Suprapubic skin (tissue), 4 donors: ENCODE results near the gene KPNA4. TPM values are rescaled to one million over a fixed set of nuclear protein-coding genes. Genes with fewer than 3 reads are reported as not detected.

Experiments used
- DNase-seq, 2 donors: peaks; one replicate each; pipeline ENCODE4 v3.0.0-alpha.2; 2019; ENCODE audit warnings: low spot score in 2 of 2
- H3K27ac ChIP-seq: fragments of 200-600 bp; sonication (generic); one replicate; pipeline ENCODE4 v1.5.1; 2019
- H3K27me3 ChIP-seq: fragments of 200-600 bp; sonication (generic); one replicate; pipeline ENCODE4 v1.5.1; 2019
- H3K36me3 ChIP-seq: fragments of 200-600 bp; sonication (generic); one replicate; pipeline ENCODE4 v1.5.1; 2019
- H3K4me1 ChIP-seq: fragments of 200-600 bp; sonication (generic); one replicate; pipeline ENCODE4 v1.5.1; 2019
- H3K4me3 ChIP-seq: fragments of 200-600 bp; sonication (generic); one replicate; pipeline ENCODE4 v1.5.1; 2019; ENCODE audit warnings: mild to moderate bottlenecking
- H3K9me3 ChIP-seq: fragments of 200-600 bp; sonication (generic); one replicate; pipeline ENCODE4 v1.5.1; 2019
- EP300 ChIP-seq: sonication (generic); formaldehyde crosslinking; IDR thresholded peaks from one replicate; pipeline ENCODE4 v1.6.1; 2017; ENCODE audit warnings: antibody characterized with exemption
- POLR2A ChIP-seq, 2 donors: fragments of 450-650 bp; IDR thresholded peaks; one replicate each; pipeline ENCODE4 v1.6.1; 2017; ENCODE audit warnings: antibody characterized with exemption in 2 of 2, mild to moderate bottlenecking in 2 of 2, moderate library complexity in 2 of 2
- POLR2AphosphoS5 ChIP-seq, 3 donors: sonication (generic); formaldehyde crosslinking; IDR thresholded peaks; one replicate each; pipeline ENCODE4 v1.6.1; 2017; ENCODE audit warnings: antibody characterized with exemption in 3 of 3
- WGBS: methylation state at CpG from one replicate; pipeline ENCODE4 v1.1.5; 2018; 5-methylcytosine and 5-hydroxymethylcytosine counted together
- total RNA-seq, 4 donors: library from RNA; depleted of rRNA; stranded (reverse); fragments of >200 nt; gene quantifications; one replicate each; pipeline ENCODE4 v1.1.0, GENCODE V29; 2016
- TF ChIP-seq, protein P1 (sequence below), 2 donors: fragments of 200-600 bp in 1 of 2; fragments of 450-650 bp in 1 of 2; sonication (generic) in 1 of 2; IDR thresholded peaks; one replicate each; pipeline ENCODE4 v1.5.1; 2016 to 2019; ENCODE audit warnings: antibody characterized with exemption in 2 of 2, mild to moderate bottlenecking in 1 of 2, moderate library complexity in 1 of 2

Gene KPNA4
- total RNA-seq, 4 donors from 2014 or later = 23.9 to 35.0 (median 29.4) TPM

DNA sequence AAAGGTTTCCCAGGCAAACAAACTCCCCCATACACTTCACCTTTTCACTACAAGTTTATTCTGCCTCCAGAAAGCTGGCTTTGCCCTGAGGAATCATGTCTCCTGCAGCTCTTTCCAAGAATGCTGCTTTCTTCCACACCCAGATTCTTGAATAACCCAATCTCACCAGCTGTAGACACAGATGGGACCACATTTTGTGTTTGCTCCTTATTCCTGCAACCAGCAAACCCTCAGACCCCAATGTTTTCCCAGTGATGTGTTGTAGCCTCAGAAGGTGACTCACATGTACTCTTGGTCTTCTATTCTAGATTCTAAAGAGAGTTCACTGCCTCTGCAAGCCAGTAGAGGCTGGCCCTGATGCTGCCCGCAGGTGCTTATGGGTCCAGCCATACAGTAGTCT, 92.2 kb downstream of the KPNA4 start:
- Histone ChIP-seq H3K4me3 (no peak overlapping the region), H3K27ac (no peak overlapping the region), H3K36me3 (no peaks in the 10 kb centered on the region), H3K27me3 (peaks cover 4% of the 10 kb centered on the region), H3K4me1 (no peaks in the 10 kb centered on the region), H3K9me3 (peaks cover 5% of the 10 kb centered on the region)
- 93% methylated on average over 1 of the region's 1 CpG for WGBS
- no peak for TF ChIP-seq EP300
- TF ChIP-seq POLR2AphosphoS5 (IDR thresholded peaks at IDR 0.05) = no peak
- no peak for TF ChIP-seq POLR2A (IDR thresholded peaks at IDR 0.05)
- TF ChIP-seq, protein P1, sequence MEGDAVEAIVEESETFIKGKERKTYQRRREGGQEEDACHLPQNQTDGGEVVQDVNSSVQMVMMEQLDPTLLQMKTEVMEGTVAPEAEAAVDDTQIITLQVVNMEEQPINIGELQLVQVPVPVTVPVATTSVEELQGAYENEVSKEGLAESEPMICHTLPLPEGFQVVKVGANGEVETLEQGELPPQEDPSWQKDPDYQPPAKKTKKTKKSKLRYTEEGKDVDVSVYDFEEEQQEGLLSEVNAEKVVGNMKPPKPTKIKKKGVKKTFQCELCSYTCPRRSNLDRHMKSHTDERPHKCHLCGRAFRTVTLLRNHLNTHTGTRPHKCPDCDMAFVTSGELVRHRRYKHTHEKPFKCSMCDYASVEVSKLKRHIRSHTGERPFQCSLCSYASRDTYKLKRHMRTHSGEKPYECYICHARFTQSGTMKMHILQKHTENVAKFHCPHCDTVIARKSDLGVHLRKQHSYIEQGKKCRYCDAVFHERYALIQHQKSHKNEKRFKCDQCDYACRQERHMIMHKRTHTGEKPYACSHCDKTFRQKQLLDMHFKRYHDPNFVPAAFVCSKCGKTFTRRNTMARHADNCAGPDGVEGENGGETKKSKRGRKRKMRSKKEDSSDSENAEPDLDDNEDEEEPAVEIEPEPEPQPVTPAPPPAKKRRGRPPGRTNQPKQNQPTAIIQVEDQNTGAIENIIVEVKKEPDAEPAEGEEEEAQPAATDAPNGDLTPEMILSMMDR (IDR thresholded peaks at IDR 0.05) = no peak
- DNase-seq = no peak

DNA sequence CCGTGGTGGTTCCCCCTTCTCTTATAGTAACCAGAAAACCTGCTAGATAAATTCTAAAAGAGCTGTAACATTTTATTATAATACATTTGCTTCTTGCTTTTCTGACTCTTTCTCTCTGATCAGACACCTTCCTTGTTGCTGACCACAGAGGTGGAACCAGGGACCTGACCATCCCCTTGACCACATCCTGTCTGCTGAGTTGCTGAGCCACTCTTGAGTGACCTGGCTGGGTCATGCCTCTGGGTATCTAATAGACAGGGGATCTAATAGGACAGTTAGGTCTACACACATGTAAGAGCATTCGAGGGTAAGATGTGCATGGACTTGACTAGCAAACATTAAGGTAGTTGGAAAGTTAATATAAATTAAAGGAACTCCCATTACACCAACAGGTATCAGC, 93.0 kb downstream of the KPNA4 start:
- H3K4me1 ChIP-seq = no peaks in the 10 kb centered on the region
- no peak for DNase-seq
- no peak overlapping the region for H3K4me3 ChIP-seq
- H3K36me3 ChIP-seq = no peaks in the 10 kb centered on the region
- 70% methylated on average over 2 of the region's 2 CpGs for WGBS
- no peak overlapping the region for H3K27ac ChIP-seq
- peaks cover 5% of the 10 kb centered on the region for H3K9me3 ChIP-seq
- peaks cover 4% of the 10 kb centered on the region for H3K27me3 ChIP-seq
- no peak for TF ChIP-seq POLR2AphosphoS5 (IDR thresholded peaks at IDR 0.05)
- TF ChIP-seq POLR2A (IDR thresholded peaks at IDR 0.05) = no peak
- TF ChIP-seq EP300 = no peak
- TF ChIP-seq, protein P1 (IDR thresholded peaks at IDR 0.05) = no peak

DNA sequence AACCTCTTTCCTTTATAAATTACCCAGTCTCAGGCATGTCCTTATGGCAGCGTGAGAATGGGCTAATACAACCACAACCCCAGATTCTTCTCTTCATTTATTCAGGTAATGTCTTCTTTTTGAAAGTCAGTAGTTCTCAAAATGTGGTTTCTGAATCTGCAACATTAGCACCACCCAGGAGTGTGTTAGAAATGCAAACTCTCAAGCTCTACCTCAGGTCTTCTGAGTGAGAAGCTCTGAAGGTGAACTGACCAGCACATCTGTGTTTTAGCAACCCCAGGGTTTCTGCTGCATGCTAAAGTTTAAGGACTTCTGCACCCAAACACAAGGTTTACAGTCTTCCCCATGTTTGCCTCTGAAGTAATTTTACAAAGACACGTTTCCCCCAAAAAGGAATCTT, 93.5 kb downstream of the KPNA4 start:
- no peak for TF ChIP-seq POLR2AphosphoS5 (IDR thresholded peaks at IDR 0.05)
- no peak for TF ChIP-seq EP300
- TF ChIP-seq, protein P1 (IDR thresholded peaks at IDR 0.05) = no peak
- TF ChIP-seq POLR2A (IDR thresholded peaks at IDR 0.05) = no peak
- no peaks in the 10 kb centered on the region for H3K36me3 ChIP-seq
- H3K27me3 ChIP-seq = peaks cover 4% of the 10 kb centered on the region
- no peaks in the 10 kb centered on the region for H3K4me1 ChIP-seq
- 88% methylated on average over 2 of the region's 2 CpGs for WGBS
- DNase-seq = no peak
- H3K9me3 ChIP-seq = peaks cover 5% of the 10 kb centered on the region
- H3K27ac ChIP-seq = no peak overlapping the region
- H3K4me3 ChIP-seq = no peak overlapping the region

DNA sequence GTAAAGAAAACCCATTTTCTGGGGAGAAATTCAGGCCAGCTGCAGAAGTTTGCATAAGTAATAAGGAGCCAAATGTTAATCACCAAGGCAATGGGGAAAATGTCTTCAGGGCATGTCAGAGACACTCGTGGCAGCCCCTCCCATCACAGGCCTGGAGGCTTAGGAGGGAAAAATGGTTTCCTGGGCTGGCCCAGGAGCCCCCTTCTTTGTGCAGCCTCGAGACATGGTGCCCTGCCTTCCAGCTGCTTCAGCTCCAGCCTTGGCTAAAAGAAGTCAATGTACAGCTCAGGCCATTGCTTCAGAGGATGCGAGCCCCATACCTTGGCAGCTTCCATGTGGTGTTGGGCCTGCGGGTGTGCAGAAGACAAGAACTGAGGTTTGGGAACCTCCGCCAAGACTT, 95.2 kb downstream of the KPNA4 start:
- H3K9me3 ChIP-seq = peaks cover 5% of the 10 kb centered on the region
- no peaks in the 10 kb centered on the region for H3K36me3 ChIP-seq
- H3K4me3 ChIP-seq = no peak overlapping the region
- TF ChIP-seq POLR2AphosphoS5 (IDR thresholded peaks at IDR 0.05) = no peak
- TF ChIP-seq, protein P1 (IDR thresholded peaks at IDR 0.05) = no peak
- TF ChIP-seq POLR2A (IDR thresholded peaks at IDR 0.05) = no peak
- TF ChIP-seq EP300 = no peak
- no peak for DNase-seq
- H3K27ac ChIP-seq = no peak overlapping the region
- H3K4me1 ChIP-seq = no peaks in the 10 kb centered on the region
- 75% methylated on average over 2 of the region's 5 CpGs for WGBS
- H3K27me3 ChIP-seq = peaks cover 4% of the 10 kb centered on the region

DNA sequence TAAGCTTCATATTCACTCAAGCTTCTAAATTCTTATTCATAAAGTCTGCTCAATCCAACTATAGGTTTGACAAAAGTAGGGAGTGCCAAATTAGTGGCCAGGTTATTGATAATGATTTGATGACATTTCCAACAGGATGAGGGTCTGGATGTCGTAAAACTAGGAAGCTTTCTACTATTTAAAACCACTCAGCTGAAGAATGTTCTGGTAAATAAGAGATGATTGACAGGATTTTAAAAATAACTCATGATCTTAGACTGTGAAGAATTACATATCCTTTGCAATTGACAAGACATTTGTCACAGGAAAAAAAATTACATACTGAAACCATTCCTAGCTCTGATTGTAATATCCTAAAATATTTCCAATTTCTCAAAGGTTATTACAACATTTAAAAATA, 100.4 kb downstream of the KPNA4 start:
- no peaks in the 10 kb centered on the region for H3K4me1 ChIP-seq
- peaks cover 4% of the 10 kb centered on the region for H3K27me3 ChIP-seq
- TF ChIP-seq POLR2AphosphoS5 (IDR thresholded peaks at IDR 0.05) (no peak), POLR2A (IDR thresholded peaks at IDR 0.05) (no peak), EP300 (no peak)
- TF ChIP-seq, protein P1 (IDR thresholded peaks at IDR 0.05) = no peak
- no peak overlapping the region for H3K27ac ChIP-seq
- no peak overlapping the region for H3K4me3 ChIP-seq
- no peak for DNase-seq
- 89% methylated on average over 1 of the region's 1 CpG for WGBS
- no peaks in the 10 kb centered on the region for H3K36me3 ChIP-seq
- no peaks in the 10 kb centered on the region for H3K9me3 ChIP-seq
